K562 (cell line): ENCODE data around the gene CDC14A. TPM values are rescaled to one million over a fixed set of nuclear protein-coding genes. Genes with fewer than 3 reads are reported as not detected.
A peak's percentile ranks its signal among the peaks of the same experiment; 100 is the strongest.
"Not testable (repeated sequence)": the region's sequence is repeated elsewhere in the genome, so short reads cannot be mapped to it uniquely, and the experiment has no call there.

Experiments used
- ATAC-seq: fragments of 200-7000 bp; cut with Tn5 transposase; 3 replicates; pipeline ENCODE4 v1.9.1; 2020; ENCODE audit warnings: moderate library complexity
- BruUV-seq: library from RNA; stranded (reverse); fragments of 400-500 nt; replicated peaks from 2 replicates; lab custom pipeline; 2021; lab: Mats Ljungman, UMichigan
- CTCF ChIA-PET: fragments of 300-600 bp; formaldehyde crosslinking; extraction: SDS; loops from one replicate; lab custom pipeline; 2021; ENCODE audit warnings: low intra/inter-chr PET ratio; lab: Yijun Ruan, JAX
- POLR2A ChIA-PET: fragments of 300-600, 350-650 bp; sonication (Branson Sonifier 250); formaldehyde crosslinking; extraction: SDS; loops from one replicate; lab custom pipeline; 2021; ENCODE audit warnings: antibody characterized with exemption, inconsistent platforms; lab: Yijun Ruan, JAX
- DNase-seq, 4 experiments: peaks; one replicate each; pipeline versions ENCODE4 v3.0.0 to v3.0.0-alpha.2; 2011 to 2018; ENCODE audit warnings: low spot score in 3 of 4, mixed read lengths in 3 of 4; ENCODE audit errors: extremely low read depth in 1 of 4
- FAIRE-seq: peaks from 2 replicates; lab custom pipeline; 2011; peaks lifted over from hg19 to GRCh38; lab: Jason Lieb, UNC
- H2AFZ ChIP-seq: 2 replicates; pipeline ENCODE4 v1.6.0; 2011; ENCODE audit warnings: low read depth, low read length, control low read depth, inconsistent platforms
- H3K27ac ChIP-seq: fragments of 200-600 bp; 3 replicates; pipeline ENCODE4 v1.8.0; 2011; ENCODE audit warnings: low read depth, mild to moderate bottlenecking, control low read depth, inconsistent platforms, low read length, moderate library complexity, mixed read lengths; ENCODE audit errors: extremely low read depth
- H3K27me3 ChIP-seq, 2 experiments: fragments of 300-600 bp in 1 of 2; 2 replicates in 1 of 2; 3 replicates in 1 of 2; pipeline versions ENCODE4 v1.6.0 to v1.8.0; 2011; ENCODE audit warnings: inconsistent platforms in 2 of 2, low read length in 2 of 2, mild to moderate bottlenecking in 1 of 2, mixed read lengths in 1 of 2, moderate library complexity in 1 of 2; ENCODE audit not compliant: control insufficient read depth in 2 of 2, insufficient read depth in 2 of 2
- H3K36me3 ChIP-seq: fragments of 300-600 bp; 3 replicates; pipeline ENCODE4 v1.8.0; 2011; ENCODE audit warnings: mild to moderate bottlenecking, low read length, inconsistent platforms; ENCODE audit not compliant: control insufficient read depth, insufficient read depth
- H3K4me1 ChIP-seq, 2 experiments: fragments of 200-600 bp in 1 of 2; replicated peaks in 1 of 2; 2 replicates in 1 of 2; 3 replicates in 1 of 2; pipeline versions ENCODE4 v1.5.1 to v1.8.0; 2011; ENCODE audit warnings: inconsistent platforms in 2 of 2, low read length in 2 of 2, mild to moderate bottlenecking in 1 of 2, mixed read lengths in 1 of 2, moderate library complexity in 1 of 2; ENCODE audit not compliant: control insufficient read depth in 2 of 2, insufficient read depth in 2 of 2
- H3K4me2 ChIP-seq: 2 replicates; pipeline ENCODE4 v1.6.1; 2011; ENCODE audit warnings: low read length, control low read depth, inconsistent platforms, mixed read lengths; ENCODE audit not compliant: insufficient read depth
- H3K4me3 ChIP-seq: fragments of 200-600 bp; sonication (generic), shearing (Covaris generic); 2 replicates; pipeline ENCODE4 v1.5.1; 2016; ENCODE audit warnings: control low read depth, inconsistent platforms
- H3K79me2 ChIP-seq: fragments of 200-600 bp; 3 replicates; pipeline ENCODE4 v1.8.0; 2011; ENCODE audit warnings: low read length, inconsistent platforms; ENCODE audit not compliant: control insufficient read depth, insufficient read depth
- H3K9ac ChIP-seq, 2 experiments: 2 replicates each; pipeline versions ENCODE4 v1.6.0 to v1.6.1; 2011; ENCODE audit warnings: low read depth in 2 of 2, low read length in 2 of 2, control low read depth in 1 of 2, inconsistent platforms in 1 of 2, mild to moderate bottlenecking in 1 of 2, mixed read lengths in 1 of 2; ENCODE audit not compliant: insufficient read depth in 1 of 2
- H3K9me1 ChIP-seq: one replicate; pipeline ENCODE4 v1.6.0; 2011; ENCODE audit warnings: inconsistent platforms, mild to moderate bottlenecking, low read length, moderate library complexity; ENCODE audit not compliant: control insufficient read depth, insufficient read depth
- H3K9me3 ChIP-seq: replicated peaks from 2 replicates; pipeline ENCODE4 v1.5.1; 2011; ENCODE audit warnings: low read depth, low read length, inconsistent platforms; ENCODE audit not compliant: control insufficient read depth, insufficient read depth
- H4K20me1 ChIP-seq: replicated peaks from 2 replicates; pipeline ENCODE4 v1.6.1; 2011; ENCODE audit warnings: low read length, inconsistent platforms, mixed read lengths; ENCODE audit not compliant: control insufficient read depth, insufficient read depth
- ELF2 ChIP-seq: fragments of 250-450 bp; sonication (Bioruptor Pico); IDR thresholded peaks from 2 replicates; pipeline ENCODE4 v1.5.0; 2021; ENCODE audit warnings: mild to moderate bottlenecking
- KHSRP ChIP-seq: fragments of 450-650 bp; IDR thresholded peaks from 2 replicates; pipeline ENCODE4 v1.6.1; 2017
- MEIS2 ChIP-seq: fragments of 450-650 bp; IDR thresholded peaks from 2 replicates; pipeline ENCODE4 v1.6.1; 2014; ENCODE audit warnings: mild to moderate bottlenecking; ENCODE audit not compliant: partially characterized antibody
- TEAD4 ChIP-seq, 2 experiments: sonication (generic) in 1 of 2; formaldehyde crosslinking in 1 of 2; IDR thresholded peaks; 2 replicates each; pipeline versions ENCODE4 v1.6.1 to v1.8.0; 2012 to 2022; ENCODE audit warnings: borderline replicate concordance in 1 of 2, inconsistent platforms in 1 of 2, low read length in 1 of 2, mild to moderate bottlenecking in 1 of 2, missing genetic modification reagents in 1 of 2
- ZNF316 ChIP-seq: fragments of 450-650 bp; IDR thresholded peaks from 2 replicates; pipeline ENCODE4 v1.6.1; 2016
- WGBS: fragments of 100-300 bp; shearing (Covaris generic); methylation state at CpG from one replicate; pipeline ENCODE4 v1.1.6; 2016; ENCODE audit warnings: low coverage, mixed read lengths; ENCODE audit not compliant: insufficient coverage; ENCODE audit errors: missing lambda C conversion rate; 5-methylcytosine and 5-hydroxymethylcytosine counted together
- in situ Hi-C: fragments of 300-500 bp; cut with MboI; formaldehyde crosslinking; loops from 4 replicates; pipeline ENCODE4 v1.15.0; 2018; ENCODE audit warnings: inconsistent platforms, mixed read lengths
- intact Hi-C: fragments of 100-400 bp; cut with micrococcal nuclease; formaldehyde crosslinking; loops from 2 replicates; pipeline ENCODE4 v1.14.2; 2022
- polyA plus RNA-seq, 8 experiments: library from polyadenylated mRNA; depleted of rRNA in 4 of 8; stranded (reverse) in 5 of 8; unstranded in 3 of 8; fragments of >200 nt; fragmentation: Nextera tagmentation in 2 of 8; fragmentation: Illumina TruSeq in 1 of 8; extraction: Ambion mirVana in 2 of 8; extraction: Trizol in 1 of 8; gene quantifications; 2 replicates each; pipeline versions ENCODE4 v1.2.1 to v1.2.3, GENCODE V29; 2011 to 2014; ENCODE audit warnings: inconsistent platforms in 1 of 8, missing spikeins in 1 of 8
- total RNA-seq, 7 experiments: library from RNA; depleted of rRNA in 6 of 7; stranded (reverse); fragments of >200 nt in 6 of 7; fragmentation: Illumina TruSeq in 2 of 7; extraction: Trizol in 2 of 7; gene quantifications; 2 replicates each; pipeline versions ENCODE4 v1.2.1 to v1.2.3, GENCODE V29; 2011 to 2021; ENCODE audit warnings: low replicate concordance in 1 of 7
- TF ChIP-seq, protein P1 (sequence below), 2 experiments: fragments of 450-650 bp; IDR thresholded peaks; 2 replicates each; pipeline ENCODE4 v1.6.1; 2018; ENCODE audit warnings: mild to moderate bottlenecking in 2 of 2, low read depth in 1 of 2; ENCODE audit not compliant: partially characterized antibody in 2 of 2

Gene CDC14A
- total and polyA plus RNA-seq, 9 of the 15 experiments (the other 6 are each of a cell fraction or from before 2014, with no cell fraction given) = 17.0 to 74.3 (median 33.4) TPM

DNA sequence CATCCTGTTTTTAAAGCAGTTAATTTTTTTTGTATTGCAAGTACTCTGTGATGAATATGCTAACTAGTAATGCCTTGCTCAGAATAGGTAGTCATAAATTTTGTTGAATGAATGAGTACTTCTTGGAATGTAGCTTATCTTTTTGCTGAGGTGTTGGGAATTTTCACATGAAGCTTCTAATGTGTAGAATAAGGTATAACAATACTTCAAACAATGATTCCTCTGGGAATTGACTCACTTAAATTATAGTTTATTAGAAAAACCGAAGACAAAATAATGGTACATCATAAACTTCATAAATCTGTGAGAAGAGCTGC lies 13.9 kb downstream of the CDC14A start:
- CTCF ChIA-PET = interaction anchor here (0.6 kb wide), 1 partner anchor 88 kb away, joined by 3 read pairs; no protein-coding TSS in a partner anchor
- H3K4me1 ChIP-seq = peaks cover 14 to 45% of the 10 kb centered on the region in 2 experiments
- no peak overlapping the region for H3K4me3 ChIP-seq
- H2AFZ ChIP-seq = no peak overlapping the region
- WGBS = 23% methylated on average over 1 of the region's 1 CpG
- in situ Hi-C loops (no loop called here), intact Hi-C loops (no loop called here)
- peak overlapping the region; percentile 80 for H3K4me2 ChIP-seq
- H3K9ac ChIP-seq = peak overlapping the region in 1 of 2 experiments; percentile 70; a peak in 2 of 4 replicates
- no peaks in the 10 kb centered on the region for H3K9me1 ChIP-seq
- peak; percentile 57 for TF ChIP-seq MEIS2
- TF ChIP-seq ELF2 (CRISPR knock-in tag) = no peak
- peak; percentile 64 for TF ChIP-seq ZNF316
- 0 out of 2 replicates have a peak, but pooled peaks have one; percentile 14 for TF ChIP-seq TEAD4 (IDR thresholded peaks at IDR 0.05; ENCODE audit: low read length)
- no peak for TF ChIP-seq TEAD4 (CRISPR knock-in tag; IDR thresholded peaks at IDR 0.05; ENCODE audit: borderline replicate concordance)
- no peaks in the 10 kb centered on the region for H3K9me3 ChIP-seq
- ATAC-seq (no peak), DNase-seq (no peak), FAIRE-seq (no peak)
- peaks cover 27% of the 10 kb centered on the region for H3K36me3 ChIP-seq
- BruUV-seq = no TSS peak
- H3K27ac ChIP-seq = peak overlapping the region; percentile 73; the same call in 1 of the 3 replicates
- H3K79me2 ChIP-seq = peaks cover 98% of the 10 kb centered on the region
- POLR2A ChIA-PET = interaction anchor here (0.8 to 6.6 kb wide), 8 partner anchors 9 to 49 kb away, joined by 3 to 136 read pairs (median 5); partner anchors contain the start of gene CDC14A
- no peaks in the 10 kb centered on the region for H3K27me3 ChIP-seq
- H4K20me1 ChIP-seq = no peaks in the 10 kb centered on the region; the same call in none of the 2 replicates

DNA sequence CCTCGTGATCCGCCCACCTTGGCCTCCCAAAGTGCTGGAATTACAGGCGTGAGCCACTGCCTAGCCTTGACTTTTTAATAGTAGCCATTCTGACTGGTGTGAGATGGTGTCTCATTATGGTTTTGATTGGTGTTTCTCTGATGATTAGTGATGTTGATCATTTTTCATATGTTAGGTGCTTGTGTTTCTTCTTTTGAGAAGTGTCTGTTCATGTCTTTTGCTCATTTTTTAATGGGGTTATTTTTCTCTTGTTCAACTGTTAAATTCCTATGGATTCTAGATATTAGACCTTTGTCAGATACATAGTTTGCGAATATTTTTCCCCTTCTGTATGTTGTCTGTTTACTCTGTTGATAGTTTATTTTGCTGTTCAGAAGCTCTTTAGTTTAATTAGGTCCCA lies 17.0 kb downstream of the CDC14A start:
- TF ChIP-seq KHSRP = 0 out of 2 replicates have a peak, but pooled peaks have one; percentile 36
- TF ChIP-seq, protein P1, sequence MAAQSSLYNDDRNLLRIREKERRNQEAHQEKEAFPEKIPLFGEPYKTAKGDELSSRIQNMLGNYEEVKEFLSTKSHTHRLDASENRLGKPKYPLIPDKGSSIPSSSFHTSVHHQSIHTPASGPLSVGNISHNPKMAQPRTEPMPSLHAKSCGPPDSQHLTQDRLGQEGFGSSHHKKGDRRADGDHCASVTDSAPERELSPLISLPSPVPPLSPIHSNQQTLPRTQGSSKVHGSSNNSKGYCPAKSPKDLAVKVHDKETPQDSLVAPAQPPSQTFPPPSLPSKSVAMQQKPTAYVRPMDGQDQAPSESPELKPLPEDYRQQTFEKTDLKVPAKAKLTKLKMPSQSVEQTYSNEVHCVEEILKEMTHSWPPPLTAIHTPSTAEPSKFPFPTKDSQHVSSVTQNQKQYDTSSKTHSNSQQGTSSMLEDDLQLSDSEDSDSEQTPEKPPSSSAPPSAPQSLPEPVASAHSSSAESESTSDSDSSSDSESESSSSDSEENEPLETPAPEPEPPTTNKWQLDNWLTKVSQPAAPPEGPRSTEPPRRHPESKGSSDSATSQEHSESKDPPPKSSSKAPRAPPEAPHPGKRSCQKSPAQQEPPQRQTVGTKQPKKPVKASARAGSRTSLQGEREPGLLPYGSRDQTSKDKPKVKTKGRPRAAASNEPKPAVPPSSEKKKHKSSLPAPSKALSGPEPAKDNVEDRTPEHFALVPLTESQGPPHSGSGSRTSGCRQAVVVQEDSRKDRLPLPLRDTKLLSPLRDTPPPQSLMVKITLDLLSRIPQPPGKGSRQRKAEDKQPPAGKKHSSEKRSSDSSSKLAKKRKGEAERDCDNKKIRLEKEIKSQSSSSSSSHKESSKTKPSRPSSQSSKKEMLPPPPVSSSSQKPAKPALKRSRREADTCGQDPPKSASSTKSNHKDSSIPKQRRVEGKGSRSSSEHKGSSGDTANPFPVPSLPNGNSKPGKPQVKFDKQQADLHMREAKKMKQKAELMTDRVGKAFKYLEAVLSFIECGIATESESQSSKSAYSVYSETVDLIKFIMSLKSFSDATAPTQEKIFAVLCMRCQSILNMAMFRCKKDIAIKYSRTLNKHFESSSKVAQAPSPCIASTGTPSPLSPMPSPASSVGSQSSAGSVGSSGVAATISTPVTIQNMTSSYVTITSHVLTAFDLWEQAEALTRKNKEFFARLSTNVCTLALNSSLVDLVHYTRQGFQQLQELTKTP (IDR thresholded peaks at IDR 0.05; ENCODE audit: low read depth in 1 of 2, partially characterized antibody in 2 of 2) = peak in 1 of 2 experiments; percentile 95
- CTCF ChIA-PET, in situ Hi-C loops, H3K27ac ChIP-seq, H3K9ac ChIP-seq, H4K20me1 ChIP-seq, FAIRE-seq, ATAC-seq, BruUV-seq, H3K9me3 ChIP-seq, H3K4me3 ChIP-seq, H3K27me3 ChIP-seq, H3K9me1 ChIP-seq, DNase-seq, H3K4me2 ChIP-seq, intact Hi-C loops, H2AFZ ChIP-seq: not testable (repeated sequence)
- Histone ChIP-seq H3K4me1 (peaks cover 5 to 30% of the 10 kb centered on the region in 2 experiments; a peak in 4 of 5 replicates), H3K79me2 (peaks cover 96% of the 10 kb centered on the region), H3K36me3 (peaks cover 36% of the 10 kb centered on the region)
- POLR2A ChIA-PET = interaction anchor here (0.7 kb wide), 2 partner anchors 11 to 56 kb away, joined by 3 to 4 read pairs; no protein-coding TSS in a partner anchor
- 95% methylated on average over 2 of the region's 4 CpGs for WGBS
